ENCODE results near the gene RAB15.

RAB15 gene

GRCh38 chr14:64953661-64954060, 18.5 kb downstream of the RAB15 start:
- DNase-seq: no peak

- no peak for DNase-seq
These were observed 18.9 kb downstream of the RAB15 start for GRCh38 chr14:64953310-64953654.

- DNase-seq: no peak
These were observed 19.4 kb downstream of the RAB15 start for GRCh38 chr14:64952598-64953309.

GRCh38 chr14:64951724-64952123, 20.4 kb downstream of the RAB15 start:
- no peak for DNase-seq

- no peak for DNase-seq
These were observed 20.8 kb downstream of the RAB15 start for GRCh38 chr14:64951291-64951690.

GRCh38 chr14:64950889-64951288, 21.2 kb downstream of the RAB15 start:
- DNase-seq: no peak

- no peak for DNase-seq
These were observed 23.4 kb downstream of the RAB15 start for GRCh38 chr14:64948612-64949210.

- no peak for DNase-seq
These were observed 24.2 kb downstream of the RAB15 start for GRCh38 chr14:64947710-64948611.

- DNase-seq: no peak
These were observed 25.7 kb downstream of the RAB15 start for GRCh38 chr14:64946310-64947045.

GRCh38 chr14:64945431-64946178, 26.5 kb downstream of the RAB15 start:
- DNase-seq: no peak

- no peak for DNase-seq
These were observed 27.3 kb downstream of the RAB15 start for GRCh38 chr14:64944861-64945260.

- no peak for DNase-seq
These were observed 28.1 kb downstream of the RAB15 start for GRCh38 chr14:64944041-64944440.

- no peak for DNase-seq
These were observed 28.6 kb downstream of the RAB15 start for GRCh38 chr14:64943556-64943955.

- no peak for DNase-seq
These were observed 29.5 kb downstream of the RAB15 start, which contains the start of gene GPX2 for GRCh38 chr14:64942531-64943111. Gene GPX2 (minus strand): TSS chr14:64942745. CDS start chr14:64942726, 19 bp downstream.

GRCh38 chr14:64940336-64940910, 31.7 kb downstream of the RAB15 start:
- DNase-seq: no peak

- DNase-seq: no peak
These were observed 32.3 kb downstream of the RAB15 start for GRCh38 chr14:64939817-64940190.

GRCh38 chr14:64938972-64939816, 32.9 kb downstream of the RAB15 start:
- DNase-seq: no peak

- no peak for DNase-seq
These were observed 34.3 kb downstream of the RAB15 start for GRCh38 chr14:64937821-64938193.

GRCh38 chr14:64937171-64937820, 34.8 kb downstream of the RAB15 start:
- no peak for DNase-seq

- no peak for DNase-seq
These were observed 36.6 kb downstream of the RAB15 start for GRCh38 chr14:64935508-64935907.

Data from bone marrow (tissue), 2 donors.